IPS-15b (cell line): ENCODE results near the gene PPP1R14C.

Experiments used
- H3K27me3 ChIP-seq: one replicate; pipeline ENCODE4 v1.6.1; 2013; ENCODE audit warnings: low read length; ENCODE audit not compliant: control insufficient read depth, insufficient read depth
- H3K36me3 ChIP-seq: one replicate; pipeline ENCODE4 v1.6.1; 2013; ENCODE audit warnings: low read length; ENCODE audit not compliant: control insufficient read depth, insufficient read depth
- H3K4me1 ChIP-seq: one replicate; pipeline ENCODE4 v1.6.1; 2013; ENCODE audit warnings: mild to moderate bottlenecking, low read length; ENCODE audit not compliant: control insufficient read depth, insufficient read depth
- H3K4me3 ChIP-seq: one replicate; pipeline ENCODE4 v1.5.1; 2013; ENCODE audit warnings: low read depth, low read length
- H3K9ac ChIP-seq: one replicate; pipeline ENCODE4 v1.6.1; 2013; ENCODE audit warnings: low read depth, mild to moderate bottlenecking, low read length
- H3K9me3 ChIP-seq: one replicate; pipeline ENCODE4 v1.6.1; 2013; ENCODE audit warnings: mild to moderate bottlenecking, low read length; ENCODE audit not compliant: control insufficient read depth, insufficient read depth

PPP1R14C gene

DNA sequence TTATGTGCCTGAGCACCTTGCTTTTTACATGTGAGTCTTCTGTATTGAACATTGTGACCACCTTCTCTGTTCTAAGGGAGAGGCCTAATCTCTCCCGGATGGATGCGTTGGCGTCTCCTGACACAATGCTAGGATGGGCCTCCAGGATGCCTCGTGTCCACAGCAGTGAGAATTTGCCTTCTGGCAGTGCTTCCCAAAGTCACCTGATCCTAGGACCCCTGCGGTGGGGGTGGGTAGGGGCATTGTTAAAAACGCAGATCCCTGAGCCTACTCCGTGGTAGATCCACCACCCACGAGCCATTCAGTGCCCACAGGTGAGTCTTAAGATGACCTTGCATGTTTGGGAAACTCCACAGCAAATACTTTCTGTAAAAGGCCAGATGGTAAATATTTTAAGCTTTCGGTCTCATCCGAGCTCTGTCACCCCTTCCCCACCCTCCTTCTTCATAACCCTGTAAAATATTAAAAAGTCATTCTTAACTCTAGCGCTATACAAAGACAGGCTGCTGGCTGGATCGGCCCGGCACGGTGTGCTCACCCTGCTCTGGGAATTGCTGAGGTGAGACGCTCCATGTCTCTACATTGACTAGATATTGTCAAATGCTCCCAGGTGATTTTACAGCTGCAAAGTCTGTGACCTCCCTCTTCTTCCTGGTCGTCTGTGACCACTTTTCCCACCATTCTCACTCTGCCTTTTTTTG is 119.3 kb downstream of the PPP1R14C start:
- Histone ChIP-seq H3K4me1 (peaks cover 4% of the 10 kb centered on the region), H3K27me3 (no peaks in the 10 kb centered on the region), H3K9me3 (no peaks in the 10 kb centered on the region), H3K36me3 (no peaks in the 10 kb centered on the region), H3K9ac (no peak overlapping the region), H3K4me3 (no peak overlapping the region)

DNA sequence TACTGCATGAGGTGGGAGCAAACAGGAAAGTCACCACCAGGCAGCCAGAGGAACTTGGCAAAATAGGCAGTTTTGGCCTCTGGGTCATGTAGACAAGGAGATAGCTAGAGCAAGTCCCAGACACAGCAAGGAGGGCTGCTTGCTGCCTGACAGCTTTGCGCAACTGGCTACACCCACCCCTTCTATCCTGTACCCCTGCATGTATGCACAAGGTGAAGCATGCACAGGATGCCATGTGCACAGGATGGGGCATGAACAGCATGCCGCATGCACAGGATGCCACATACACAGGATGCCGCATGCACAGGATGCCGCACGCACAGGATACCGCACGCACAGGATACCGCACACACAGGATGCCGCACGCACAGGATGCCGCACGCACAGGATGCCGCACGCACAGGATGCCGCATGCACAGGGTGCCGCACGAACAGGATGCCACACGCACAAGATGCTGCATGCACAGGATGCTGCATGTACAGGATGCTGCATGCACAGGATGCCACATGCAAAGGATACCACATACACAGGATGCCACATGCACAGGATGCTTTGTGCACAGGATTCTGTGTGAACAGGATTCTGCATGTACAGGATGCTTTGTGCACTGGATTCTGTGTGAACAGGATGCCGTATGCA is 121.0 kb downstream of the PPP1R14C start:
- Histone ChIP-seq H3K4me3 (no peak overlapping the region), H3K27me3 (no peaks in the 10 kb centered on the region), H3K9me3 (no peaks in the 10 kb centered on the region), H3K9ac (no peak overlapping the region), H3K4me1 (peaks cover 4% of the 10 kb centered on the region), H3K36me3 (no peaks in the 10 kb centered on the region)

DNA sequence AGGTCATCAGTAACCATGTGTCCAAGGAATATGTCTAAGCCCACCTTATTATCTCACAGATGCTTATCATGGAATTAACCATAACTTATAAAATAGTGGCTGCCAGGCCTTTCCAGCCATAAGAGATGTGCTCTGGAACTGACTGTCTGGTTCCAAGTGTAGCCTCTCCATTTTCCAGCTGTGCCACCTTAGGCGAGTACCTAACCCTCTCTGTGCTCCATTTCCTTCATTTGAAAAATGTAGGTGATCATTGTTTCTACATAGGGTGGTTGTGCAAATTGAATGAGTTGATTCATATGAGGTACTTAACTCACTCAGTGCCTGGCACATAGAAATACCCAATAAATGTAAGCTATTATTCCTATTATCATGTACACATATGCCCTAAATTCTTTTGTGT is 123.5 kb downstream of the PPP1R14C start:
- H3K9me3 ChIP-seq, result no peaks in the 10 kb centered on the region
- no peaks in the 10 kb centered on the region for H3K27me3 ChIP-seq
- H3K4me1 ChIP-seq, result peaks cover 4% of the 10 kb centered on the region
- H3K4me3 ChIP-seq, result no peak overlapping the region
- H3K9ac ChIP-seq, result no peak overlapping the region
- H3K36me3 ChIP-seq, result no peaks in the 10 kb centered on the region

DNA sequence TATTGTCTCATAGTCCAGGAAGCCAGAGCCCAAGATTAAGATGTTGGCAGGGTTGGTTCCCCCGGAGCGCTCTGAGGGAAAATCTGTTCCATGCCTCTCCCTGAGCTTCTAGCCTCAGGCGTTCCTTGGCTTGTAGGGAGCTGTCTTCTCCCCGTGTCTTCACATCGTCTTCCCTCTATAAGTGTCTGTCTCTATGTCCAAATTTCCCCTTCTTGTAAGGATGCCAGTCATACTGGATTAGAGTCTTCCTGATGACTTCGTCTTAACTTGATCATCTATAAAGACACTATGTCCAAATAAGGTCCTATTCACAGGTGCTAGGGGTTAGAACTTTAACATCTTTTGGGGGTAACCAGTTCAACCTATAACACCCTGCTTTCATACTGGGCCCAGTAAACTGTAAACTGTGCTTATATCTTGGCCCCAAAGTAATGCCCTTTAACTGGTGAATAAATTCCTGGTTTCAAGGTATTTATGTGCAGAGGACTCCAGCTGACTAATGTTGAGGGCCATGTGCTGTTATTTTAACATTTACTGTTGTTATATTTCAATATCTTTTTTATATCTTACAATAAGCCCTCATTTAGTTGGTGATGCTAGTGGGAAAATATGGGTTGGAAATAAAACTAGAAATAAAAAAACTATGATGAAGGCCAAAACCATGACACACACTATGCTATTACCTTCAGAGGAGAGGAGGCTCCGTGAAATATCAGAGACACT is 124.3 kb downstream of the PPP1R14C start:
- Histone ChIP-seq H3K9ac (no peak overlapping the region), H3K4me3 (no peak overlapping the region), H3K36me3 (no peaks in the 10 kb centered on the region), H3K9me3 (no peaks in the 10 kb centered on the region), H3K4me1 (no peaks in the 10 kb centered on the region), H3K27me3 (no peaks in the 10 kb centered on the region)

DNA sequence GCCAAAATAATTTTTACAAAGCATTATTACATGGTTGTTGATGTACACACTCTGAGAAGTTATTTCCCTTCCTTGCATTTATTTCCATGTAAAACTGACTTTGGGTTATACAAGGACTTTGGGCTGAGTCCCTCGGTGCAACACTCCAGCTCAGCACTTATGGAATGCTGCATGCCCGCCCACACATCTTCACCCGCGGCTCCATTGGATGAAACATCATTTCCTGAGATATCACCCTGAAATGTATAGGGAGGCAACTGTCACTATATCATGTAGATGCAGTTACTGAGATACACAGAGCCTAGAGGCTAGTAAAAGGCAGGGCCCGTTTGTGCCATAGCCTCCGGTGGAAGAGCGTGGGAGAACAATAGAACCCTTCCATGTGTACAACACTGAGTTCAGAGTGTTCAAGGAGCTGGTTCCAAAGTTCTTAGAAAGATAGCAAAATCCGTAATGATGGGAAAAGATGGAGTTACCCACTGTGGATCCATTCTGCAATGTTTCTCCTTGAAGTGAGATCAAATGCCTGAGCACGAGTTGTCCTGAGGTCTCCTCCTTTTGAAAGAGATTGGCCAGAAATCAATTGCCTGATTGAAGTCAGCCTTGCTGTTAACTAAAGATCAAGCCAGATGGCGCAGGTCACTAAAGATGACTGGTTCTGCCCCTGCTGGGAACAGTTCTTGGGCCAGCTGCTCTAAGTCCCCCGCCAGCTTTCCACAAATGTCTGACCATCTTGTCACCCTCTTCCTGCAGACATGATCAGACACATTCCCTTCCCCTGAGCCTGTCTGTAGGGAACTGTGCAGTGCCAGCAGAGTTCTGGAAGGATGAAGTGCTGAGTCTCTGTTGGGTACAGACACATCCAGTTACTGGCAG is 125.1 kb downstream of the PPP1R14C start:
- Histone ChIP-seq H3K4me3 (no peak overlapping the region), H3K36me3 (no peaks in the 10 kb centered on the region), H3K27me3 (no peaks in the 10 kb centered on the region), H3K9ac (no peak overlapping the region), H3K9me3 (no peaks in the 10 kb centered on the region), H3K4me1 (no peaks in the 10 kb centered on the region)

DNA sequence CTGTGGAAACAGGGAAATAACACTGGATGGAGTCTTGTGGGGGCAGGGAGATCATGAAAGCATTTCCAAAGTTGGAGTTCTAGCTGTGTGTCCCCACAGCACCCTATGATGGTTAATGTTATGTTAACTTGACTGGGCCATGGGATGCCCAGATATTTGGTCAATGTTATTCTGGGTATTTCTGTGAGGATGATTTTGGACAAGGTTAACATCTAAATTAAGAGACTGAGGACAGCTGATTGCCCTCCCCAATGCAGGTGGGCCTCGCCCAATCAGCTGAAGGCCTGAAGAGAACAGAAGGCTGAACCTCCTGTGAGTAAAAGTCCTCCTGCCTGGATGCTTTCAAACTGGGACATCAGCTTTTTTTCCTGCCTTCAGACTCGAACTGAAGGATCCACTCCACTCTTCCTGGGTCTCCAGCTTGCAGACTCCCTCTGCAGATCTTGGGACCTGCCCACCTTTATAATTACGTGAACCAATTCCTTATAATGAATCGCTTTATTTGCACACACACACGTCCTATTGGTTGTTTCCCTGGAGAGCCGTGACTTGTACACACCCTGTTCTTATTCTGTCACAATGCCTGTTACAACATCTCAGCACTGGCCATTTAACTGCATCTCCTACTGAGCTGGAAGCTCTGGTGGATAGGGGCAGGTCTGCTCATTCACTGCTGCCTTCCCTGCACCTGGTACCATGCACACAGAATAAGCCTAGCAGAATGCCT is 126.4 kb downstream of the PPP1R14C start:
- no peaks in the 10 kb centered on the region for H3K36me3 ChIP-seq
- H3K4me3 ChIP-seq, result no peak overlapping the region
- H3K9ac ChIP-seq, result no peak overlapping the region
- H3K9me3 ChIP-seq, result no peaks in the 10 kb centered on the region
- H3K4me1 ChIP-seq, result no peaks in the 10 kb centered on the region
- no peaks in the 10 kb centered on the region for H3K27me3 ChIP-seq

DNA sequence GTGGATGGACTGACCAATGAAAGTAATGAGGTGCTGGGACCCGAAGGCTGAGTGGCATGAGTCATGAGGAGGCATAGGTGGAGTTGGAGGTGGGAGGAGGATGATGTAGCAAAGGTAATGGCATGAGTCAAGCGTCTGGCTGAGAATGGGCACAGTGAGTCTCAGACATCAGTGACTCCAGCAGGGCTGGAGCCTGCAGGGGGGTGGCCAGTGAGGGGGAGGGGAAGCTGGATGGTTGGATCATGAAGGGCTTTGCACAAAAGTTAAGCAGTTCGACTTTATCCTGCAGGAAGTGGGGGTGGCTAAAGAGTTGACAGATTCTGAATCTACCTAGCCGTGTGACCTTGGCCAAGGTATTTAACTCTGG is 127.0 kb downstream of the PPP1R14C start:
- H3K9ac ChIP-seq, result no peak overlapping the region

DNA sequence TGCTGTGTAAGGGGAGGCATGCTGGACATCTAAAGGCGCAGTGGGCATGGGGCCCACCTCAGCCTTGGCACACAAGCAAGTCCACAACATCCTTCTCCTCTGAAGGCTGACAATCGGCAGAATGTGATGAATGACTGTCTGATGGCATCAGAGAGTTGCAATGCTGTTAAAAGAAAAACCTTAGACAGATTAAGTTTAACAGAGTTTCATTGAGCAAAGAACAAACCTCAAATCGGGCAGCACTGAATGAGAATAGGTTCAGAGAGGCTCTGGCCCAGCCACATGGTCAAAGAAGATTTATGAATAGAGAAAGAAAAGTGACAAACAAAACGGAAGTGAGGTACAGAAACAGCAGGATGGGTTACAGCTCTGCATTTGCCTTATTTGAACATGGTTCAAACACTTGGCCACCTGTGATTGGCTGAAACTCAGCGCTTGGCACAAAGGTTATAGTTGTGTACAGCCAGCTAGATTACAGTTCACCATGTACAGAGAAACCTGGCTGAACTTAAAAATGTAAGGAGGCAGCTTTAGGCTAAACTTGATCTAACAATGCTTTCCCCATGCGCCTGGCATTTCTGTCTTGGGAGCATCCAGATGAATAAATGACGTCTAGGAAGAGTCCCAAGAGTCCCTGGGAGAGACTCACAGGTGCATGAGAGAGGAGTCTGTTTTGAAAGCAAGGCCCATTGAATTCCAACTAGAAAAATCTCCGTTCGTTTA is 127.6 kb downstream of the PPP1R14C start:
- Histone ChIP-seq H3K4me1 (no peaks in the 10 kb centered on the region), H3K4me3 (no peak overlapping the region), H3K9ac (no peak overlapping the region), H3K9me3 (no peaks in the 10 kb centered on the region), H3K36me3 (no peaks in the 10 kb centered on the region), H3K27me3 (no peaks in the 10 kb centered on the region)

More for the DNA sequence above, 127.0 kb downstream of the PPP1R14C start:
- Histone ChIP-seq H3K4me3 (no peak overlapping the region), H3K9me3 (no peaks in the 10 kb centered on the region), H3K4me1 (no peaks in the 10 kb centered on the region), H3K27me3 (no peaks in the 10 kb centered on the region), H3K36me3 (no peaks in the 10 kb centered on the region)

DNA sequence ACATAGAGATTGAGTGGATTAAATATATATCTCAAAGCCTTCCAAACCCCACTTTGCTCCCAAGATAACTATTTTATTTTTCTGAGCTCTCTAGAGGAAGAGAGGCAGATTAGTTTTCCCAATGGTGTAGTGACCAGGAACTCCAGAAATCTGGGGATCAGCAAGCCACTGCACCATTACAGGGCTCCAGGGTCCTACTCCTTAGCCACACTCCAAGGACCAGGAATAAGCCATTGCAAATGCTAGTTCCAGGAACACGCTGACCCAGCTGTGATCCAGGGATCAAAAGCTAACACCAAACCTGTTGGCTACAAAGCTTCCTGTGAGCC is 128.3 kb downstream of the PPP1R14C start:
- no peaks in the 10 kb centered on the region for H3K9me3 ChIP-seq
- no peaks in the 10 kb centered on the region for H3K36me3 ChIP-seq
- H3K9ac ChIP-seq, result no peak overlapping the region
- H3K4me3 ChIP-seq, result no peak overlapping the region
- no peaks in the 10 kb centered on the region for H3K4me1 ChIP-seq
- no peaks in the 10 kb centered on the region for H3K27me3 ChIP-seq

DNA sequence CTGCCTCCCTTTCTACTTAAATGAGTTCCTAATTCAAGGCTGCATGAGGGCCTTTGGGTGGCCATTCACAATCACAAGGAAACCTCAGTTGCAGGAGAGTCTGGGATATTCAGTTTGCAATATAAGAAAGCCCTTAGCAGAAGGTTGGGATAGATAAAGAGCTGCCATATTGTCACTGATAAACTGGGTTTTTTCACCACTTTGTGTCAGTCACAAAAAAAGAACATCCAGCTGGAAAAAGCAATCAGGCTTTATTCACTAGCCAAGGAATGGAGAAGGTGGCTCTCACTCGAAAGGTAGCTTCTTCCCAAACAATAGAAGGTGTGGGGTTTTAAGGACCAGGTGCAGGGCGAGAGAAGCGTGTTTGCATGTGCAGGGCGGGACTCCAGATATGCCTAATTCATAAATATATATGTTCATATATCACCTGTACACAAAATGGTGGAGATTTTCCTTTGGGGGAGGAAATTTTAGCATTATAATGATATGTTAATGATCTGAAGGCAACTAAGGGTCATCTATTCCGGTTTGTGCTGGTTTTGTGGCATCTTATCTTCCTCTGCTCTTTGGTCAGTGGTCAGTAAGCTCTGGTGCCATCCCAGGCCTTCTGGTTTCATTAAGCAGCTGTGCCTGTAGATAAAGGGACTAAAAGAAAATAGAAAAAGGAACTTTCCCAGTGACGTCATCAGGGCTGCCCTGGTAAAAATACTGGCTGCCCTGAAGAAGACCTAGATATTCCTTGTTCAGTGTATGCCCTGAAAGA is 128.8 kb downstream of the PPP1R14C start:
- Histone ChIP-seq H3K9ac (no peak overlapping the region), H3K36me3 (no peaks in the 10 kb centered on the region), H3K4me1 (no peaks in the 10 kb centered on the region), H3K4me3 (no peak overlapping the region), H3K9me3 (no peaks in the 10 kb centered on the region), H3K27me3 (no peaks in the 10 kb centered on the region)
